HG02798 (cell line): Measurements from ENCODE around the gene PGLYRP2.

Source experiments
- ATAC-seq: cut with Tn5 transposase; IDR thresholded peaks from one replicate; pipeline ENCODE4 v1.9.1; 2021; ENCODE audit warnings: mild to moderate bottlenecking; ENCODE audit not compliant: unreplicated experiment, poor library complexity

The PGLYRP2 gene

GRCh38 chr19:15428956-15429824 is 50.1 kb downstream of the PGLYRP2 start:
- ATAC-seq = no peak

- ATAC-seq = no peak
These were observed 51.3 kb downstream of the PGLYRP2 start for GRCh38 chr19:15427991-15428471.

GRCh38 chr19:15427350-15427700 is 52.0 kb downstream of the PGLYRP2 start:
- no peak for ATAC-seq

- ATAC-seq = no peak
These were observed 52.6 kb downstream of the PGLYRP2 start for GRCh38 chr19:15426485-15427349.

- no peak for ATAC-seq
These were observed 53.9 kb downstream of the PGLYRP2 start for GRCh38 chr19:15425321-15425950.

- no peak for ATAC-seq
These were observed 54.5 kb downstream of the PGLYRP2 start for GRCh38 chr19:15424692-15425272.

GRCh38 chr19:15424121-15424520 is 55.2 kb downstream of the PGLYRP2 start:
- no peak for ATAC-seq

- no peak for ATAC-seq
These were observed 56.2 kb downstream of the PGLYRP2 start for GRCh38 chr19:15423130-15423529.

GRCh38 chr19:15422296-15423075 is 56.8 kb downstream of the PGLYRP2 start:
- no peak for ATAC-seq

GRCh38 chr19:15421721-15422260 is 57.5 kb downstream of the PGLYRP2 start:
- ATAC-seq = no peak

GRCh38 chr19:15421136-15421695 is 58.1 kb downstream of the PGLYRP2 start:
- no peak for ATAC-seq

- ATAC-seq = no peak
These were observed 59.8 kb downstream of the PGLYRP2 start for GRCh38 chr19:15419413-15420025.
